HG03442 (cell line): Measurements from ENCODE around the gene ATP6V0E2.
"Not testable (repeated sequence)": the region's sequence is repeated elsewhere in the genome, so short reads cannot be mapped to it uniquely, and the experiment has no call there.

Source experiments
- ATAC-seq: cut with Tn5 transposase; IDR thresholded peaks from one replicate; pipeline ENCODE4 v1.9.1; 2021; ENCODE audit warnings: mild to moderate bottlenecking, moderate library complexity; ENCODE audit not compliant: unreplicated experiment

Gene ATP6V0E2

DNA sequence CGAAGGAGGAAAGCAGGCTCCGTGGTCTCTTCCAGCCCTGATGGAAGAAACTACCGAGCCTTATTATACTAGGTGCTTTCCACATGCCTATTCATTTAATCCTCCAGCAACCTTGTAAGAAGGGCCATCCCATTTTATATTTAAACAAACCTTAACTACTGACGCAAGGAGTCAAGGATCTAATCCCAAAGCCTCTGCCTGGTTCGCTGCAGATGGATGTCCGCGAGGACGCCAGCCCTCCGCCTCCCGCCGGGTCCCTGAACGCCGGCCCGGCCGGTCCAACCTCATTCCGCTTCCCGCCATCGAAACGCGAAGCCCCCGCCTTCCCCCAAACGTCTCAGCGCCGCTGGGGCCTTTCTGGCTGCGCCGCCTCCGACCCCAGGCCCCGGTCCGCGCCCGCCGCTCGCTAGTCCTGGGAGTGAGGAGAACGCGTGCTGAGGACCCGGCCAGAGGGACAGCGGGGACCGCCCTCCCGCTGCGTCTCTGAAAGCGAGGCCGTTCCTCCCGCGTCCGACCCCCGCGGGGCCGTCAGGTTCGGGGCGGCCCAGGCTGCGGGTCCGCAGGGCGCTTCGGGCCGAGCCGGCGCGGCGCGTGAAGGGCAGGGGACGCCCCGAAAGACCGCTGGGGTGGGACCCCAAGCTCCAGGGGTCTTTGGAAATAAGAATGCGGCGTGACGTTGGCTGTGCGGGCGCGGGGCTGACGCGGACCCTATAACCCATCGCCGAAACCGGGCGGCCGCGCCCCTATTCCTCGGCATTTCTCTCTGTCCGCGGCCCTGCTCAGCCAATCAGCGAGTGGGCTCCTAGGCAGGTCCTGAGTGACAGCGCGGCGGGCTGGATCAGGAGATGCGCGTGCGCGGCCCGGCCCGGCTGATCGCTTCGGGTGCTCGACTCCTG lies at the start of gene ATP6V0E2:
Gene ATP6V0E2 (plus strand): TSS at position 896 of the 896 bp plus-strand sequence. CDS start 97 bp downstream, outside the sequence.
- ATAC-seq: peak; percentile 92

DNA sequence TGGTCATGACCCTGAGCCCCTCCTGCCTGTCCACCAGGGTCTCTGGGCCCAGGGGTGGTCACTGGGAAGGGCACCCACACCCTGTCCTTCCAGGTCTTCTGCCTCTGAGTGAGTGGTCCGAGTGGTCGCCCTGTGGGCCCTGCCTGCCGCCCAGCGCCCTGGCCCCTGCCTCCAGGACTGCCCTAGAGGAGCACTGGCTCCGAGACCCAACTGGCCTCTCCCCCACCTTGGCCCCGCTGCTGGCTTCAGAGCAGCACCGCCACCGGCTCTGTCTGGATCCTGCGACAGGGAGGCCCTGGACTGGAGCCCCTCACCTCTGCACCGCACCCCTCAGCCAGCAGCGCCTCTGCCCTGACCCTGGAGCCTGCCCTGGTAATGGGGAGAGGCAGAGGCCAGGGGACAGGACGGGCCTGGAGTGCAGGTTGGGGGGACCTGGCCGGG lies 49.4 kb upstream of the ATP6V0E2 start:
- no peak for ATAC-seq

DNA sequence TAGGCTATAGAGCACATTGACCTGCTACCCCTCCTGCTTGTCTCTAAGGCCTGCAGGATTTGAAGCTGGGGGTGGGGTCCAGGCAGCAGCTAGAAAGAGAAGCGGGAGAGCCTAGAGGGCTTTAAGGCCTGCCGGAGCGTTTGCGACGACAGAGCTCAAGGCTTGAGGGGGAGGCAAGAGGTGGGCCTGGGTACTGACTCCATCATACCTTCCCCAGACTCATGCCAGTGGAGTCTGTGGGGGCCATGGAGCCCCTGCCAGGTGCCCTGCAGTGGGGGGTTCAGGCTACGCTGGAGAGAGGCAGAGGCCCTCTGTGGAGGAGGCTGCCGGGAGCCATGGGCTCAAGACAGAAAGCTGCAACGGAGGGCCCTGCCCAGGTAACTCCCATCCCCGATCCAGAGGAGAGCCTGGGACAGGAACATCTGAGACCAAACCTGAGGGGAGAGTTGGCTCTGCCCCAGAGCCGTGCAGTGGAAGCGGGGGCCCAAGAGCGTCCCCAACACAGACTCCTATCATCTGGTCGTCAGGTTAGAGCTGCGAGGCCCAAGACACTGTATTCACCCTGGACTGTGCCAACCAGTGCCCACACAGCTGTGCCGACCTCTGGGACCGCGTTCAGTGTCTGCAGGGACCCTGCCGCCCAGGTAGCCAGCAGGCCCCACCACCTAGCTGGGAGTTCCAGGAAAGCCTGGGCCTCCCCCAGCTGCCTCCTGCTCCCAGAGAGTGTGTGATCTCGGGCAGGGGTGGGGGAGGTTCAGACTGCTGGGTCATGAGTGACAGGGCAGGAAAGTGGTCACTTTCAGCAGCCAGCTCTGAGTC lies 48.8 kb upstream of the ATP6V0E2 start:
- no peak for ATAC-seq

DNA sequence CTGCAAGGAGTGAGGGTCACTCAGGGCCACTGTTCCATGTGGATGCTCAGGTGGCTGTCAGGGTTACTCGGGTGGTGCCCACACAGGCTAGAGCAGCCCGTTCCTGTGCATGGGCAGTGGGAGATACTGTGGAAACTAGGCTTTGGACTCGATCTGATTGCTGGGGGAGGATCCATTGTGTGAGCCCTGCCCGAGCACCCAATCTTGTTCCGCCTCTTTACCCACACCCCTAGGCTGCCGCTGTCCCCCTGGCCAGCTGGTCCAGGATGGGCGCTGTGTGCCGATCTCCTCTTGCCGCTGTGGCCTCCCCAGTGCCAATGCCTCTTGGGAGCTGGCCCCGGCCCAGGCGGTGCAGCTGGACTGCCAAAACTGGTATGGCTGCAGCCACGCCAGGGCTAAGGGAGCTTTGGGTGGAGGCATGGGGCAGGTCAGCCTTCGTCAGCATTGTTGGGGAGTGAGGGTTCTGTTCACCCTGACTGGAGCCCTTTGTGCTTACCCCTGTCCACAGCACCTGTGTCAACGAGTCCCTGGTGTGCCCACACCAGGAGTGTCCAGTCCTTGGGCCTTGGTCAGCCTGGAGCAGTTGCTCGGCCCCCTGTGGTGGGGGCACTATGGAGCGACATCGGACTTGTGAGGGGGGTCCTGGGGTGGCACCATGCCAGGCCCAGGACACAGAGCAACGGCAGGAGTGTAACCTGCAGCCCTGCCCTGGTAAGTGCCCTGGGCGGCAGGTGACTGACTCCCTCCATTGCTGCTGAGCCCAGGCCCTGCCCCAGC lies 48.0 kb upstream of the ATP6V0E2 start:
- ATAC-seq: no peak

DNA sequence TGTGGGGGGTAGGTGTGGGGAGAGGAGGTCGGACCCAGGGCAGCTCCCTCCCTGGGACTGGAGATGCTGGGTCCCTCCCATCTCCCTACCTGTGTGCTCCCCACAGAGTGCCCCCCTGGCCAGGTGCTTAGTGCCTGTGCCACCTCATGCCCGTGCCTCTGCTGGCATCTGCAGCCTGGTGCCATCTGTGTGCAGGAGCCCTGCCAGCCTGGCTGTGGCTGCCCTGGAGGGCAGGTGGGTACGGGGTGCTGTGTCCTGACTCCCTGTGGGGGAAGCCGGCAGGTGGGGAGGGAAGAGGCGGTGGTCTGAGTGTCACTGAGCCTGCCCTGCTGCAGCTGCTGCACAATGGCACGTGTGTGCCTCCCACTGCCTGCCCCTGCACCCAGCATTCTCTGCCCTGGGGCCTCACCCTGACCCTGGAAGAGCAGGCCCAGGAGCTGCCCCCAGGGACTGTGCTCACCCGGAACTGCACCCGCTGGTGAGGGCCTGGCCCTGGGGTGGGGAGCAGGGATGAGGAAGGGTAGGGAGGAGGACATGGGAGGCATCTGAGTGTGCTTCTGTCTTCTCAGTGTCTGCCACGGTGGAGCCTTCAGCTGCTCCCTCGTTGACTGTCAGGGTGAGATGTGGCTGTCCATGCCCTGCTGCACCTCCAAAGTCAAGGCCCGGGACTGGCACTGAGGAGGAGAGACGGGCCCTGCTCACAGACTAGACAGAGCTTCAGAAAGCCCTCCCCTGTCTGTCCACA lies 47.3 kb upstream of the ATP6V0E2 start:
- no peak for ATAC-seq

DNA sequence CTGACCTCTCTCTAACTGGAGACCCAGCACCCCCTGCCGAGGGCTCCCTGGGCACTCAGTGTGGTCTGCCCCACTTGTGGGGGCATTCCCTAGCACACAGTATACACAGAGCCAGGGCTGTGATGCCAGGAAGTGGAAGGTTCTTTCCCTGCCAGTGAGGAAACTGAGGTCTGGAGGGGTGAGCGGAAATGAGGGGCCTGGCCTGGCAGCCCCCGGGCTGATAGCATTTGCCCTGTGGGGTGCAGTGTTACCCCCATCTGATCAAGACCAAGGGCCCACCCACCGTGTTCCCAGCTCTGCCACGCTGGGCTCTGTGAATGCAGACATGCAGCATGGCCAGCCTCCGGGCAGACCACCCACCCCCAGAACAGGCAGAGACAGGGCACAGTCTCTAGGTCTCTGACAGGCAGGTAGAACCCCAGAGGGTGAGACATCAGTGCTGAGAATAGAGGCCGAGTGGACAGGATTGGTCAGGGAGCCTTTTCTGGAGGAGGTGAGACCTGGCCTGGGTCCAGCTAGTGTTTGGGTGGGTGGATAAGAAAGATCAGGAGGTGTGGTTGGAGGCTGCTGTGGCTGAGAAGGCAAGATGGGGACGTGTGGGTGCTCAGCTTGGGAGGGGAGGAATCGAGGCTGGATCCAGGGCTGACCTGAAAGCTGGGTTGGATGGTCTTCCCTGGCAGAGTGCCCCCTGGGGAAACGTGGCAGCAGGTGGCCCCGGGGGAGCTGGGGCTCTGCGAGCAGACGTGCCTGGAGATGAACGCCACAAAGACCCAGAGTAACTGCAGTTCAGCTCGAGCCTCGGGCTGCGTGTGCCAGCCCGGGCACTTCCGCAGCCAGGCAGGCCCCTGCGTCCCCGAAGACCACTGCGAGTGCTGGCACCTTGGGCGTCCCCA lies 46.4 kb upstream of the ATP6V0E2 start:
- no peak for ATAC-seq

DNA sequence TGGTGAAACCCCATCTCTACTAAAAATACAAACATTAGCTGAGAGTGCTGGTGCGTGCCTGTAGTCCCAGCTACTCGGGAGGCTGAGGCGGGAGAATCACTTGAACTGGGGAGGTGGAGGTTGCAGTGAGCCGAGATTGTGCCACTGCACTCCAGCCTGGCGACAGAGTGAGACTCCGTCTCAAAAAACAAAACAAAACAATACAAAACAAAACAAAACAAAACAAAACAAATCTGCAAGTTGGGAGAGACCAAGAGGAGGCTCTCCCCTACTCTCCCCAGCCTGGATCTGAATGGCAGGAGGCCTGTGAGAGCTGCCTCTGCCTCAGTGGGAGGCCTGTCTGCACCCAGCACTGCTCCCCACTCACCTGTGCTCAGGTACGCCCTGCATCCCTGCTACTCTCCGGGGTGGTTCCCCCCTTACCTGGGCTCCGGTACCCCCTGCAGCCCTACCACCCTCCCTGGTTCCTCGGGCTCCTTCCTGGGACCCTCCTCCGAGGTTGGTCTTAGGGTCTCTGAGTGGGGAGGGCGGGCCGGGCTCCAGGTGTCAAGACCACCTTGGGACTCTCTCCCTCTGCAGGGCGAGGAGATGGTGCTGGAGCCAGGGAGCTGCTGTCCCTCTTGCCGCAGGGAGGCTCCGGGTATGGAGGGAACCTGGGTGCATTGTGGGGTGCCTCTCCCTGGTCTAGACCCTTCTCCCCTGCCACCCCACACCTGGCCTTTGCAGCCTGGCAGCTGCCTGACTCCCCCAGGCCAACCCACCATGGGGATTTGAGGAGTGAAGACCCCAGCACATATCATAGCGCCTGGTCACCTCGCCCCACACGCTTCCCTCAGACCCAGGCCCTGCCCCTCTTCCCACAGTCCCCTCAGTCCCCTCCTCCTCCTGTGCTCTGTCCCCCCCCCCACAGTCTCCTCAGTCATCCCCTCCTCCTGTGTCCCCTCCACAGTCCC lies 45.1 kb upstream of the ATP6V0E2 start:
- ATAC-seq: no peak

DNA sequence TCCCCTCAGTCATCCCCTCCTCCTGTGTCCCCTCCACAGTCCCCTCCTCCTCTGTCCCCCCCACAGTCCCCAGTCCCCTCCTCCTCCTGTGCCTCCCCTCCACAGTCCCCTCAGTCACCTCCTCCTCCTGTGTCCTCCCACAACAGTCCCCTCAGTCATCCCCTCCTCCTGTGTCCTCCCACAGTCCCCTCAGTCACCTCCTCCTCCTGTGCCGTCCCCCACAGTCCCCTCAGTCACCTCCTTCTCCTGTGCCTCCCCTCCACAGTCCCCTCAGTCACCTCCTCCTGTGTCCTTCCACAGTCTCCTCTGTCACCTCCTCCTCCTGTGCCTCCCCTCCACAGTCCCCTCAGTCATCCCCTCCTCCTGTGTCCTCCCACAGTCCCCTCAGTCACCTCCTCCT lies 43.2 kb upstream of the ATP6V0E2 start:
- not testable (repeated sequence) for ATAC-seq

DNA sequence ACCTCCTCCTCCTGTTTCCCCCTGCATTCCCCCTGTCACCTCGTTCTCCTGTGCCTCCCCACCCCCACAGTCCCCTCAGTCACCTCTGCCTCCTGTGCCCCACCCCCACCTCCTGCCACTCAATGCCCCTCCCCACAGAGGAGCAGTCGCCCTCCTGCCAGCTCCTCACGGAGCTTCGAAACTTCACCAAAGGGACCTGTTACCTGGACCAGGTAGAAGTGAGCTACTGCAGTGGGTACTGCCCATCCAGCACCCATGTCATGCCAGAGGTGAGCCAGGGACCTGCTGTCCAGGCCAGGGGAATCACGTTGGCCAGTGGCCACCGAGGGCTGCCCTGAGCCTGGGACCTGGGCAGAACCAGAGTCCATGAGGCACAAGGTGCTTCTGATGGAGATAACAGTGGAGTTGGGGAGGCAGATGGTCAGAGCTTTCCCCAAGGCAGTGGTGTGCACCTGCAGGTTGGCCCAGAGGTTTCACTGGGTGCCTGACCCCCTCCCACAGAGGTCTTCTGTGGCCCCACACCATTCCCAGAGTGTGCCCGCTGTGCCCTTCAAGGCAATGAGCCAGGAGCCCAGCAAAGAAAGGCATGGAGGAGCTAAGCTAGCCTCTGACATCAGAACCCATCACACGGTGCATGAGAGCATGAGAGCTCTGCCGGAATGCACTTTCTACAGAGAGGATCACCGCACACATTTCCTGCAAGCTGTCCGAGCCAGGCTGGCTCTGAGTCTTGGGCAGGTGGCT lies 42.6 kb upstream of the ATP6V0E2 start:
- ATAC-seq: no peak

DNA sequence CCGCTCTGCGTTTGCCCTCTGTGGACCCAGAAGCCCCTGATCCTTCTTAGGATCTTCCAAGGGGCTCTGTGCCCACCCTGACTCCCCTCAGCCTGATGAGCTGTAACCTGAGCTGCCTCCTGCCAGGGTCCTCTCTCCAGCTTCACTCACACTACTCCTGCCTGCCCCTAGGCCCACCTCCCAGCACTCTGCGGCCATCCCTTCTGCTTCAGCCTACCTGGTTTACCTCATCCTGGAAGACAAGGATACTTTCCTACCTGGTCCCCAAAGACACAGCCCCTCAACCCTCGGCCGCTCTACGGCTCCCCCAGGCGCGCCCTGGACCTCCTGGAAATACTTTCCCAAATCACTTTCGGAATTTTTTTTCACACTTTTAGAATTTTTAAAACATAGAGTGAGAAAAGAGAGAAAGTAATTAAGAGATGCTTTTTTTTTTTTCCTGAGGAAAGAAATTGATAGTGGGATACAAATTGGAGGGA lies 42.0 kb upstream of the ATP6V0E2 start:
- no peak for ATAC-seq

DNA sequence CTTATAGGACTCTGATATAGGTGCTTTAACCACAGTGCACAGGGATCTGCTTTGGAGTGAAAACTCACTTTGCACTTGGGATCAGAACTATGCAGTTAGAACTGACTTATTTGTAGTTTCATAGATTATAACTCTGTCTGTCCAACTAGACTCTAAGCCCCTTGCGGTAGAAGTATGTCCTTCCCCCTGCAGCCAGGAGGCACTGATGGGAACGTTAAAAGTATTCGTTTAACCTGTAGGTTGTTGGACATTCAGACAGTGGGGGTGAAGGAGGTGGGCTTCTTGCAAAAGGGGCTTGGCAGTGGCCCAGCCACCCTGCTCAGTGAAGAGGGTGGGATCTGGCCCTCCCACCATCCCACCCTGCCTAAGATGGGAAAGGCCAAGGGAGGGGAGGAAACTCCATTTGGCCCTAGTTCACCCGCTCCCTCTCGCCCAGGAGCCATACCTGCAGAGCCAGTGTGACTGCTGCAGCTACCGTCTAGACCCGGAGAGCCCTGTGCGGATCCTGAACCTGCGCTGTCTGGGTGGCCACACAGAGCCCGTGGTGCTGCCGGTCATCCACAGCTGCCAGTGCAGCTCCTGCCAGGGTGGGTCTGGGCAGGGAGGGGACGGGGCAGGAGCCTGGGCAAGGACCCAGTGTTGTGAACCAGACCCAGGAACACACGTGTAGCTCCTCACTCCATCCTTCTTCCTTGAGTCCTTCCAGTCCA lies 41.3 kb upstream of the ATP6V0E2 start:
- ATAC-seq: no peak

DNA sequence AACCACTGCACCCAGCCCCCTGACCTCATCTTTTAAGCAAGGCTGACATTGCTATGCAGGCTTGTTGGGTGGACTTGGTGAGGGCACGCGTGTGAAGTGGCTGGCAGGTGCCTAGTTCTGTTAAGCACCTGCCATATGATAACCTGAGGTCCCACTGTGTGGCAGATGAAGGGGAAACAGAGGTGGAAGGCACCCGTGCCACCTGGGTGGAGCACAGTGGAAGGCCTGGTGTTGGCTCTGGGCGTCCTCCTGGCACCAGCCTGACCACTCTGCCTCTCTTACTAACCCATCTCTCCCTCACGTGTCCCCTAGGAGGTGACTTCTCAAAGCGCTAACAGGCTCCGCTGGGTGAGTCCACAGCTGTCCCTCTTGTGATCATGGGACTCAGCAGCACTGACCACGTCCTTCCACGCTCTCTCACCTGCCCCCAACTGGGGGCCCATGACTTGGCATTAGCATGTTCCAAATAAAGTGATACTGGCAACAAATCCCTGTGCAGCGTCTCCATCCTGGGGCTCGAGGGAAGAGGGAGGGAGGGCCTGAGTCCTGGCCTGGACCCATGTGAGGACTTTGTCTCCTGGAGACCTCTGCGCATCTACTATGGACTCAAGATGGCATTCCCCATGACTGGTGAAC lies 40.2 kb upstream of the ATP6V0E2 start:
- no peak for ATAC-seq

DNA sequence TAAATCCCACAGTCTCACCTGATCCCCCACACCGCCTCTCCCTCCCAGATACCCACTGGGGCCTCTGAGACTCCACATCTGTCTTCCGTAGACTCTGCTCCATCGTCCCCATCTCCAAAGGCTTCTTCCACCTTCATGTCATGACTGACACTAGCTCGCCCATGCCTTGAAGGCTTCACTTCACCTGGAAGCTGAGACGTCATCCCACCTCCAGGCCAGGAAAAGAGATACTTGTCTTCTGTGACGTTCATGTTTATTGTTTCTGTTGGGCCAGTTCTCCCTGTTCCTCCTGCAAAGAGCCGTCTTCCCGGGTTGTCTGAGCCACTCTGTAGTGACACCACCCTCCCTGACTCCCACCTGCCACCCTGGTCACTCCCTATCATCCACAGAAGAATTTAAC lies 39.2 kb upstream of the ATP6V0E2 start:
- no peak for ATAC-seq

DNA sequence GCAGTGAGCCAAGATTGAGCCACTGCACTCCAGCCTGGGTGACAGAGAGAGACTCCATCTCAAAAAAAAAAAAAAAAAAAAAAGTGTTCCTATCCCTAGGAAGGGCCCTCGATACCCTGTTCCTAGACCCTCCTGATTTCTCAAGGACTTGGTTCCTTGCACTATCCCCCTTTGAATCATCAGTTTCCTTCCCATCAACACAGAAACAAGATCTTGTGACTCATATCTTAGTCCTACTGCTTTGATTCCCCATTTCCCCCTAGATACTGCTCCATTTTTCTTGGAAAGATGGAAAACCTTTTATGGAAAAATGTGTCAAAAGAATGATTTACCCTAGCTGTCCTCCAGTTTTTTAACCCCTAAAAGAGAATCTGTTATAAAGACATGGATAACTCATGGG lies 37.3 kb upstream of the ATP6V0E2 start:
- no peak for ATAC-seq

DNA sequence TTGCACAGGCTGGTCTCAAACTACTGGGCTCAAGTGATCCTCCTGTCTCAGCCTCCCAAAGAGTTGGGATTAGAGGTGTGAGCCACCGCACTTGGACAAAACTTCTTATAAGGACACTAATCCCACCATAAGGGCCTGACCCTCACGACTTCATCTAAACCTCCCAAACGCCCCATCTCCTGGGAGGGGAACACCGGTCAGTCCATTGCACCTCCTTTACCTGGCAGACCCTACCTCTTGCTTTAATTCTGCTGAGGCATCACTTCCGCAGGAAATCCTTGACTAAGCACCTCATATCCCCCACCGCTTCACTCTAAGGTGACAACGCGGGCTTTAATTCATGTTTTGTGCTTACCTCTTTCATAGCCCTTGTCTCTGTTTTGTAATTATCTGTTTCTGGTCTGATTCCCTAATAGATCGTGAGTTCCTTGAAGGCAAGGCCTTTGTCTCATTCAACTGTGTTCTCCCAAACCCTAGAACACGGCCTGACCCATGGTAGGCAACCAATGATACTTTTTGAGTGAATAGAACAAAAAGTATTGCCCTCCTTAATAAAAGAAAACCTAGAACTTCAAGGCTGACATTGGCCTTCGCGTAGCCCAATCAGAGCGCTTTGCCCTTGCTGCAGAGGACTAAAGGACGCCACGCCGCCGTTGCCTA lies 36.1 kb upstream of the ATP6V0E2 start:
- ATAC-seq: no peak
